ENCODE results near the gene OR52M1.

Gene OR52M1

DNA sequence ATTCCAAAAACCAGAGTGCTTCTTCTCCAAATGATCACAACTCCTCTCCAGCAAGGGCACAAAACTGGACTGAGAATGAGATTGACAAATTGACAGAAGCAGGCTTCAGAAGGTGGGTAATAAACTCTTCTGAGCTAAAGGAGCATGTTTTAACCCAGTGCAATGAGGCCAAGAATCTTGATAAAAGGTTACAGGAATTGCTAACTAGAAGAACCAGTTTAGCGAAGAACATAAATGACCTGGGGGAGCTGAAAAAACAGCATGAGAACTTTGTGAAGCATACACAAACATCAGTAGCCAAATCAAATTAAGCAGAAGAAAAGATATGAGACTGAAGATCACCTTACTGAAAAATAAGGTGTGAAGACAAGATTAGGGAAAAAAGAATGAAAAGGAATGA, 15.5 kb downstream of the OR52M1 start:
- H3K4me3 ChIP-seq (replicated peaks; ENCODE audit: low read depth, low read length): no peak overlapping the region

DNA sequence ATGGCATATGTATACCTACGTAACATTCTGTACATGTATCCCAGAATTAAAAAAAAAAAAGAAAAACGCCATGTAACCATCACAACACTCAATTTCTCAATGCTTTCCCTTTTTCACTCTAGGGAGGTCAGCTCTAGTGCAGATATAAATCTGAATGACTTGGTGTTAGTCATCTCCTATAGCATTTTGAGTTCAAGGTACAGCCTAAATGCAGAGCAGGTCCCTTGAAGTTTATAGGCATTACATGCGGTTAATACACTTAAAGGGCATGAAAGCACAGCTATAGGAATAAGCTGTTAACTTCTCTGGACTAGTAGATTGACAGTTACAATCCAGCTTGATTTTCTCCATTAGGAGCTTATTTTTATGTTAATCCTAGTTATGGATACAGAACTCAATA, 20.4 kb downstream of the OR52M1 start:
- no peak overlapping the region for H3K4me3 ChIP-seq (replicated peaks; ENCODE audit: low read depth, low read length)
- TF ChIP-seq, protein P1, sequence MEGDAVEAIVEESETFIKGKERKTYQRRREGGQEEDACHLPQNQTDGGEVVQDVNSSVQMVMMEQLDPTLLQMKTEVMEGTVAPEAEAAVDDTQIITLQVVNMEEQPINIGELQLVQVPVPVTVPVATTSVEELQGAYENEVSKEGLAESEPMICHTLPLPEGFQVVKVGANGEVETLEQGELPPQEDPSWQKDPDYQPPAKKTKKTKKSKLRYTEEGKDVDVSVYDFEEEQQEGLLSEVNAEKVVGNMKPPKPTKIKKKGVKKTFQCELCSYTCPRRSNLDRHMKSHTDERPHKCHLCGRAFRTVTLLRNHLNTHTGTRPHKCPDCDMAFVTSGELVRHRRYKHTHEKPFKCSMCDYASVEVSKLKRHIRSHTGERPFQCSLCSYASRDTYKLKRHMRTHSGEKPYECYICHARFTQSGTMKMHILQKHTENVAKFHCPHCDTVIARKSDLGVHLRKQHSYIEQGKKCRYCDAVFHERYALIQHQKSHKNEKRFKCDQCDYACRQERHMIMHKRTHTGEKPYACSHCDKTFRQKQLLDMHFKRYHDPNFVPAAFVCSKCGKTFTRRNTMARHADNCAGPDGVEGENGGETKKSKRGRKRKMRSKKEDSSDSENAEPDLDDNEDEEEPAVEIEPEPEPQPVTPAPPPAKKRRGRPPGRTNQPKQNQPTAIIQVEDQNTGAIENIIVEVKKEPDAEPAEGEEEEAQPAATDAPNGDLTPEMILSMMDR (IDR thresholded peaks at IDR 0.05; ENCODE audit: low read length, missing control alignments): no peak
- DNase-seq (ENCODE audit: low read depth): no peak

More for the DNA sequence above, 15.5 kb downstream of the OR52M1 start:
- DNase-seq (ENCODE audit: low read depth): no peak
- TF ChIP-seq, protein P1 (IDR thresholded peaks at IDR 0.05; ENCODE audit: low read length, missing control alignments): no peak

DNA sequence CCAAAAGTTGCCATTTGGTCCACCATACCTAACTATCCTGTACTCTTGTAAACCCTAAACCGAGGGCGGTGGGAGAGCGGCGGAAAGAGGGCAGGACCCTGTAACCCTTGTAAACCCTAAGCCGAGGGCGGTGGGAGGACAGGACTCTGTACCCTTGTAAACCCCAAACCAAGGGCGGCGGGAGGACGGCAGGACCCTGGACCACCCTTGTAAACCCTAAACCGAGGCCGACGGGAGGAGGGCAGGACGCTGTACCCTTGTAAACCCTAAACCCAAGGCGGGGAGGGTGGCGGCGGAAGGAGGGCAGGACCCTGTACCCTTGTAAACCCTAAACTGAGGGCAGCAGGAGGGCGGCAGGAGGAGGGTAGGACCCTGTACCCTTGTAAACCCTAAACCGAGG, 24.1 kb downstream of the OR52M1 start:
- TF ChIP-seq, protein P1 (IDR thresholded peaks at IDR 0.05; ENCODE audit: low read length, missing control alignments): no peak
- H3K4me3 ChIP-seq (replicated peaks; ENCODE audit: low read depth, low read length): no peak overlapping the region
- no peak for DNase-seq (ENCODE audit: low read depth)

DNA sequence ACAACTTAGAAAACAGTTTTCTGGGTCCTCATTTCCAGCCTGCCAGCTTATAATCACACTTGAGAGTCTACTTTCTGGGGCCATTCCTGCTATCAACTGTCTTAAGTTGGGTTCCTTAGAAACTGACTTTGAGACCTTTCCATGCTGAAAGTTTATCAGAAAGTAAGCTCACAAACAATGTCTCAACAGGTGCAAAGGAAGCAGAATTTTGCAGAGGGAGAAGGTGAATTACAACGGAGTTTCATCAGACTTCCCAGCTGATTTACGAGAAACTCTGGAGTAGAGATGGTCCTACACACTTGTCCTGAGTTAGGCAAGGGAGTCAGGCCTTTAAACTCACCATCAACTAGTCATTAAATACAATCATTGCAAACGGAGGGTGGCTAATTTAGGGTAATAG, 31.9 kb downstream of the OR52M1 start:
- no peak overlapping the region for H3K4me3 ChIP-seq (replicated peaks; ENCODE audit: low read depth, low read length)
- no peak for DNase-seq (ENCODE audit: low read depth)
- TF ChIP-seq, protein P1 (IDR thresholded peaks at IDR 0.05; ENCODE audit: low read length, missing control alignments): no peak

DNA sequence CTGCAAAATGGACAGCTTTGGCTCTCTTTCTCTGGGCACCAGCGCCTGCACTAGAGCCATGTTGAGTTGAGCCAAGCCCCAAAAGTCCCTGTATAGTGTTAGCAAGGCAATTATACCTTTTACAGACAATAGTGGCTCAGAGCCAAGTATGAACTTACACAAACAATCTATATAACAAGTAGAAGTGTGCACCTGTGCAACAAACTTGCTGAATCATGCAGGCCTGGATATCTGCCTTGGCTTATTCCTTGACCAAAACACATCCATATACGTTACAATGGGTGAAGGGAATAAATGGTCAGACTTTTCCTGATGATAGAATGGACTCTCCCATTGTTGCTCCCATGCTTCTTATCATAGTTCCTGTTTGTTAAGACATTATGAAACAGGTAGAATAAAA, 32.8 kb downstream of the OR52M1 start:
- TF ChIP-seq, protein P1 (IDR thresholded peaks at IDR 0.05; ENCODE audit: low read length, missing control alignments): no peak
- H3K4me3 ChIP-seq (replicated peaks; ENCODE audit: low read depth, low read length): no peak overlapping the region
- no peak for DNase-seq (ENCODE audit: low read depth)

DNA sequence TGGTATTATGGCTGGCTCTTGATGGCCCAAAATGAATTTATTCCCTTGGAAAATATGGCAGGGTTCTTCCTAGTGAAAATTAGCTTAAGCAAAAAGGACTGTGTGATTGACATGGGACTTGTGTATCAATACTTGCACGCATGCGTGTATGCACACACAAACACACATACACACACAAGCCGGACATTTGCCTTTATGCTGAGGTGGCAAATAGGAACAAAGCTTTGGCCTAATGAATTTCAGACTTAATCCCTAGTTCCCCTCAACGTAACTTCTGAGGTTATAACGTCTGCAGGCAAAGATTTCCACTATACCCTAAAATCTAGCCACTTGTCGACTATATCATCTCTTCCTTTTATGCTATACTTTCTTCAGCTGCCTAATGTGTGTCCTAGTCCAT, 33.6 kb downstream of the OR52M1 start:
- no peak for DNase-seq (ENCODE audit: low read depth)
- TF ChIP-seq, protein P1 (IDR thresholded peaks at IDR 0.05; ENCODE audit: low read length, missing control alignments): no peak
- no peak overlapping the region for H3K4me3 ChIP-seq (replicated peaks; ENCODE audit: low read depth, low read length)

DNA sequence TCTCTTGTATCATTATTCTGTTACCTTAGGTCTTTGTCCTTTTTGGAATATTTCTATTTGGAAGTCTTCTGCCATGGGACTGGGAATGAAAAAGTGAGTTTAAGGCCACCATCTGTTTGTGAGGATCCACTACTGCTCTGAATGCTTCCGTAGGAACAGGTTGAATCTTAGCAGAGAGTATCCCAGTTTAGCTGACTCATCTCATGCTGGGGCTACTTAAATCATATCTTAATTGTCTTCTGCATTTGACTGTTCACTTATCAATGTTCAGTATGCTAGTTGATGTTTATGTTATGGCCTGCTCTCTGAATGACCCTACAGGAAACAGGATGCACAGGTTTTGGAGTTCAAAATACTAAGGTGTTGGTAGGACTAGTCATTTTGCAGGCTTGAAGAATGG, 35.1 kb downstream of the OR52M1 start:
- H3K4me3 ChIP-seq (replicated peaks; ENCODE audit: low read depth, low read length): no peak overlapping the region
- DNase-seq (ENCODE audit: low read depth): no peak
- TF ChIP-seq, protein P1 (IDR thresholded peaks at IDR 0.05; ENCODE audit: low read length, missing control alignments): no peak
